ENCODE results near the gene RPL9.

- TF ChIP-seq, protein P1, sequence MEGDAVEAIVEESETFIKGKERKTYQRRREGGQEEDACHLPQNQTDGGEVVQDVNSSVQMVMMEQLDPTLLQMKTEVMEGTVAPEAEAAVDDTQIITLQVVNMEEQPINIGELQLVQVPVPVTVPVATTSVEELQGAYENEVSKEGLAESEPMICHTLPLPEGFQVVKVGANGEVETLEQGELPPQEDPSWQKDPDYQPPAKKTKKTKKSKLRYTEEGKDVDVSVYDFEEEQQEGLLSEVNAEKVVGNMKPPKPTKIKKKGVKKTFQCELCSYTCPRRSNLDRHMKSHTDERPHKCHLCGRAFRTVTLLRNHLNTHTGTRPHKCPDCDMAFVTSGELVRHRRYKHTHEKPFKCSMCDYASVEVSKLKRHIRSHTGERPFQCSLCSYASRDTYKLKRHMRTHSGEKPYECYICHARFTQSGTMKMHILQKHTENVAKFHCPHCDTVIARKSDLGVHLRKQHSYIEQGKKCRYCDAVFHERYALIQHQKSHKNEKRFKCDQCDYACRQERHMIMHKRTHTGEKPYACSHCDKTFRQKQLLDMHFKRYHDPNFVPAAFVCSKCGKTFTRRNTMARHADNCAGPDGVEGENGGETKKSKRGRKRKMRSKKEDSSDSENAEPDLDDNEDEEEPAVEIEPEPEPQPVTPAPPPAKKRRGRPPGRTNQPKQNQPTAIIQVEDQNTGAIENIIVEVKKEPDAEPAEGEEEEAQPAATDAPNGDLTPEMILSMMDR (IDR thresholded peaks at IDR 0.05) = no peak
- no peak for TF ChIP-seq ZFX (IDR thresholded peaks at IDR 0.05; ENCODE audit: borderline replicate concordance)
Measured at GRCh38 chr4:39490322-39490721, 31.6 kb upstream of the RPL9 start.

Data from 22Rv1 (cell line).